Stimulated activated CD4-positive, alpha-beta T cell treated with anti-CD3 and anti-CD28 coated beads, Interleukin-15, amount 100 ng/mL, for 24 hours (primary cell): Measurements from ENCODE around the gene TRDN.
A peak's percentile ranks its signal among the peaks of the same experiment; 100 is the strongest.
"Not testable (repeated sequence)": the region's sequence is repeated elsewhere in the genome, so short reads cannot be mapped to it uniquely, and the experiment has no call there.

Experiments
- DNase-seq: peaks from one replicate; pipeline ENCODE4 v3.0.0-alpha.2; 2020

Gene TRDN

DNA sequence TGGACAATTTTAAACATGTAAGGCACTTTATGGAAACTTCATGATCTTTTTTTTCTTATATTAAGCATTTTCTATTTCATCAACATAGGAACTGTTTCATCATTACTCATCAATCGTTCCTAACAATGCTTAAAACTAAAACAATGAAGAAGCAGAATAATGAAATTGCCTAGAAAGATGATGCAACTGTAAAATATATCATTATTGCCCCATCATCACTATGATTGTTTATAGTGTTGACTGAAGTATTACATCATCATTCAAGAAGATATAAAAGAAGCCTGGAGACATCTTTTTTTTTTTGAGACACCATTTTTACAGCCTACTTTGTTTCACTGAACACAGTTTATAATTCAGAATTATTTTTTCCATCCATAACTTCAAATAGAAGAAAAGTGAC lies 147.2 kb downstream of the TRDN start:
- DNase-seq = no peak

DNA sequence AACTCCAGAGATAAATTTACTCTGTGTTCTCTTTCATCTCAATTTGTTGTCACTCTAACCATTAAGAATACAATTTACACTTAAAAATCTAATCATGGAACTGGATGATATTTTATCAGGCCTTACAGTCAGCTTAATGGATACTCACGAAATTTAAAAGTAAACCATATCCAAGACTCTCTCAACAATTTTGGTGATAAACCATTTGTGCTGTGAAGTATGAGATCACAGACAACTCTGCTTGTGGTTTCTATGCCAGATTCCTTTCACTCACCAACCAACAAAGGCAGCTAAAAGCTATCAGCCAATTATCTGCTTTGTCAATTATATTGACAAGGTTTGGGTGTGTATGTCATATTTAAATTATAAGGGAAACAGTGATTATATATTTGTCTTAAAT lies 155.8 kb downstream of the TRDN start:
- DNase-seq = no peak

DNA sequence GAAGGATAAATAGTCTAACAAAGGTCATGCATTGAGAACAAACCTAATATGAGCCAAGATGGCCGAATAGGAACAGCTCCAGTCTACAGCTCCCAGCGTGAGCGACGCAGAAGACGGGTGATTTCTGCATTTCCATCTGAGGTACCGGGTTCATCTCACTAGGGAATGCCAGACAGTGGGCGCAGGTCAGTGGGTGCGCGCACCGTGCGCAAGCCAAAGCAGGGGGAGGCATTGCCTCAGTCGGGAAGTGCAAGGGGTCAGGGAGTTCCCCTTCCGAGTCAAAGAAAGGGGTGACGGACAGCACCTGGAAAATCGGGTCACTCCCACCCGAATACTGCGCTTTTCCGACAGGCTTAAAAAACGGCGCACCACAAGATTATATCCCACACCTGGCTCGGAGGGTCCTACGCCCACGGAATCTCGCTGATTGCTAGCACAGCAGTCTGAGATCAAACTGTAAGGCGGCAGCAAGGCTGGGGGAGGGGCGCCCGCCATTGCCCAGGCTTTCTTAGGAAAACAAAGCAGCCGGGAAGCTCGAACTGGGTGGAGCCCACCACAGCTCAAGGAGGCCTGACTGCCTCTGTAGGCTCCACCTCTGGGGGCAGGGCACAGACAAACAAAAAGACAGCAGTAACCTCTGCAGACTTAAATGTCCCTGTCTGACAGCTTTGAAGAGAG lies 164.6 kb downstream of the TRDN start:
- DNase-seq = not testable (repeated sequence)

DNA sequence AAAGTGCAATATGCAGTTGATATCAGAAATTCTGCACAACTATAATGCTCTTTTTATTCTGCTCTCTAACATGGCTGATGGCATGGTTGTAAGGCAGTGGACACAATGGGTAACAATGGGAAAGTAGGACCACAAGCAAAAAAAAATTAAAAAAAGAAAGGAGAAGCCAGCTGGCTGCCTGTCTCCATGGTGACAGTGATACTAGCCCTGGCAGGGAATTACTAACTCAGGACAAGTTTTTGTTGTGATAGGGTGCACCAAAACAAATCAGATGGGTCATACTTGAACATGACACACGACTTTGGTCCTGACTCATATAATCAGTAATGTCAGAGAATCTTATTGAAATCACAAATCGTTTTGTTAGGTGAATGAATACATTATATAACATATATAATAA lies 169.4 kb downstream of the TRDN start:
- DNase-seq = no peak

DNA sequence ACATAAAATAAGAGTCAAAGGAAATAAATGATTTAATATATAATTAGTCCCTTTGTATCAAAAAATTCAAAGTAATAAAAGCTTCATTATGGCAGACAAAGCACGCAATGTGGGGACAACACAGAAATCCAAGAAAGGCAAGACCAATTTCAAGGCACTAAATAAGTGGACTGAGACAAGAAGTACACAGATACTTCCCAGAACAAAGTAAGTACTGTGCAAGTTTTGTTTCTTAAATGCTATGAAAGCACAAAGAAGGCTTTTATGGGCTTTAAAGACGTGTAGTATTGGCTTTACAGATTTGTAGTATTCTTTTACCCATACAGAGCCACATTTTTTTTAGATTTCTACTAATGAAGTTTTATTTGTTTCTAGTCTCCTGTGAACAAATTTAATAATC lies 174.6 kb downstream of the TRDN start:
- DNase-seq = no peak

DNA sequence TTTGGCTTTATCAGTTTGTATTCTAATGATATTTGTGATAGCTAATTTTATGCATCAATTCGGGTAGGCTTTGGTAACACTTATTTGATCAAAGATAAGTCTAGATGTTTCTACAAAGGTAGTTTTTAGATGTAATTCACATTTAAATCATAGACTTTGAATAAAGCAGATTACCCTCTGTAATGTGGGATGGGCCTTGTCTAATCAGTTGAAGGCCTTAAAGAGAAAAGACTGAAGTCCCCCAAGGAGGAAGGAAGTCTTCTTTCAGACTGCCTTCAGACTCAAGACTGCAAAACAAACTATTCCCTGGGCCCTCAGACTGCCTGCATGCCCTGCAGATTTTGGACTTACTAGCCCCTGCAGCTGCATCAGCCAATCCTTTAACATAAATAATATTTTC lies 178.5 kb downstream of the TRDN start:
- no peak for DNase-seq

DNA sequence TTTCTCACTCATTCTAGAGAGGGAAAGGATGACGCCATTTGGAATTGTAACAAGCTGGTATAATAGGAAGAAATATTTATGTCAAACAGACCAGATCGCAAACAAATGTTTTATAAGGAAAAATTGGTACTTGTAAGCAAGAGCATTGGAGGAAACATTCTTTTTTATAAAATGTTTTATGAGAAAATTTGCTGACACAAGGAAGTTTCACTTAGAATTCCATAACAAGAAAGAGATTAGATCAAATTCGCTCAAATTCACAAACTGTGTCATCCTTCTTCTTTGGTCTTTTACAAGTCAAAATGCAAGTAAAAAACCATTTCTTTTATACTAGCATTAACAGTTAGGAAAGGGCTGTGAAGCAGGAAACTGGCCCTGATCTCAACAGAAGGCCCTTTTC lies 179.9 kb downstream of the TRDN start:
- DNase-seq = no peak

DNA sequence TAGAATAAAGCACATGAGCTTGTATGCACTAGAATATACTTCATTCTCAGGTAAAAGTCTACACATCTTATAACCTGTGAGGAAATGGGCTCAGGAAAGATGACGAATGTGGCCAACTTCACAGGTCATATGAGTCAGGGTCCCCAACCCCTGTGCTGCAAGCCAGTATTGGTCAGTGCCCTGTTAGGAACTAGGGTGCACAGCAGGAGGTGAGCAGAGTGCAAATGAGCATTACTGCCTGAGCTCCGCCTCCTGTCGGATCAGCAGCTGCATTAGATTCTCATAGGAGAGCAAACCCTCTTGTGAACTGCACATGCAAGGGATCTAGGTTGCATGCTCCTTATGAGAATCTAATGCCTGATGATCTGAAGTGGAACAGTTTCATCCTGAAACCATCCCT lies 182.3 kb downstream of the TRDN start:
- DNase-seq = no peak

DNA sequence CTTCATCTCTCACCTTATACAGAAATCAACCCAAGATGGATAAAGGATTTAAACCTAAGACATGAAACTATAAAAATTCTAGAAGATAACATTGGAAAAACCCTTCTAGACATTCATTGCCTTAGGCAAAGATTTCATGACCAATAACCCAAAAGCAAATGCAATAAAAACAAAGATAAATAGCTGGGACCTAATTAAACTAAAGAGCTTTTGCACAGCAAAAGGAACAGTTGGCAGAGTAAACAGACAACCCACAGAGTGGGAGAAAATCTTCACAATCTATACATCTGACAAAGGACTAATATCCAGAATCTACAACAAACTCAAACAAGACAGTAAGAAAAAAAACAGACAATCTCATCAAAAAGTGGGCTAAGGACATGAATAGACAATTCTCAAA lies 183.7 kb downstream of the TRDN start:
- DNase-seq = not testable (repeated sequence)

DNA sequence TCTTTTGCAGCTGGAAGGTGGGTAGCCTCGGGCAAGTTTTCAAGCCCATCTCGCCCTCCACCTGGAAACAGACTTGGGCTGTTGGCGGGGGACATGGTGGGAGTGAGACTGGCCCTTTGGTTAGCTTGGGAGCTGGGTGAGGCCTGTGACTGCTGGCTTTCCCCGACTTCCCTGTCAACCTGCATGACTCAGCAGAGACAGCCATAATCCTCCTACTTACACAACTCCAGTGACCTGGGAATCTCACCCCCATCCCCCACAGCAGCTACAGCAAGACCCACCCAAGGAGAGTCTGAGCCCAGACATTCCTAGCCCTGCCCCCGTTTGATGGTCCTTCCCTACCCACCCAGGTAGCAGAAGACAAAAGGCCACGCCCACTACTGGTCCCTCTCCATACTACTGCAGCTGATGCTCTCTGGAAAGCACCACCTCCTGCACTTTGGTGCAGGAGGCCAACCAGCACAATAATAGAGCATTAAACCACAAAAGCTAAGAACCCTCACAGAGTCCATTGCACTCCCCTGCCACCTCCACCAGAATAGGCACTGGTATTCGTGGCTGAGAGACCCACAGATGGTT lies 188.4 kb downstream of the TRDN start:
- no peak for DNase-seq

DNA sequence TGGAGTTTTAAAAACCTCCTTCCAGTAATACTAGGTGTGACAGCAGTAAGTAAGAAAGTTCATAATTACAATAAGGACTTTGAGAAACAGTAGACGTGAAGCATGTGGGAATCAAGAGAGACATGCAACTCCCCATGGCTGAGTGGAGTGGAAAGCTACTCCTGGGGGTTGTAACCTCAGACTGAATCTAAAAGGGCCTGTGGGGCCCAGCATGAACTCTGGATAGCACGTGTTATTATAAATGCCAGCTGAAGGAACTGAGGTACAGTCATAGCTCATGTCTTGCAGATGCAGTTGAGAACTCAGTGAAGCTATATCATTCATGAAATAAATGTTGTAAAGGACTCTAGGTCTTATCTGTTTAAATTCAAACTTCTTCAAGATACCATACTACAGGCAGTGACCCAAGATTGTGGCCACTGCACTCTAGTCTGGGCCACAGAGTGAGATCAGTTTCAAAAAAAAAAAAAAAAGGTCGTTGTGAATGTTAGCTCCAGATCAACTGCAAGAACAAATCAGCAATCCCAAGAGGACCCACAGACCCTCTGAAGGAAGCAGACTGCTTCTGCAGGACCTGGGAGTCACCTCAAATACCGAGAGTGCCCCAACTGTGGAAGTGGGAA lies 189.3 kb downstream of the TRDN start:
- no peak for DNase-seq

DNA sequence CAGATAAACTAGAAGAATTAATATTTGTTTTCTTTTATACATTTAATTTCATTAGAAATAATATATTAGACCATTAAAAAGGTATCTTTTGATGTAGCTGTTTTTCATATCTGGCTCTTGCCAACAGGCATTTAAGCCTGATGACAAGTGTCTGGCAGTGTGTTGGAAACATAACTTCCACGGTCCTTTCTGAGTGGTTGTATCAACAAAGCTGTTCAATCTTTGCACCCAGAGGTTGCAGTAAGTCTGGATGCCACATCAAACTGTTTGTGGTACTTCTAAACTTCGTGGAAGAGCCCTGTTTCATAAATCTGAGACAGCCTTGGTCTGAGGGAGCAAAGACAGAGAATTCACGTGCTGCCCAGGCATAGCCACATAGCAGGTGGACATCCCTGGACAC lies 197.4 kb downstream of the TRDN start:
- no peak for DNase-seq

DNA sequence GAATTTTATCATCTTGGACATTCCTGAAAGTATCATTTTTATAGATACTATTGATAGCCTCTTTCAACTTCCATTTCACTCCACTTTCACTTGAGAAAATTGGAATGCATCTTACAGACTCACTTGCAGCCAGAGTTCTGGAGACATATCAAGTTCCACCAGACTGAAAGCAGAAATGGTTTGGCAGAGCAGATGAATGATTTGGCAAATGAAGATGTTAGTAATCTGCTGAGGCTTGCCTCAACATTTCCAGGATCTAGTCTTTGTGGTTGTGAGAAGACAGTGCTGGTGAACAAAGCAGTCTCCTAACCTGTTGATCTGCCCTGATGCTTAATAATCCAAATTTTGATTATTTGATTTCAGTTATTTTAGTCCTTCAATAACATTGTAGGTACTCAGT lies 202.6 kb downstream of the TRDN start:
- no peak for DNase-seq

DNA sequence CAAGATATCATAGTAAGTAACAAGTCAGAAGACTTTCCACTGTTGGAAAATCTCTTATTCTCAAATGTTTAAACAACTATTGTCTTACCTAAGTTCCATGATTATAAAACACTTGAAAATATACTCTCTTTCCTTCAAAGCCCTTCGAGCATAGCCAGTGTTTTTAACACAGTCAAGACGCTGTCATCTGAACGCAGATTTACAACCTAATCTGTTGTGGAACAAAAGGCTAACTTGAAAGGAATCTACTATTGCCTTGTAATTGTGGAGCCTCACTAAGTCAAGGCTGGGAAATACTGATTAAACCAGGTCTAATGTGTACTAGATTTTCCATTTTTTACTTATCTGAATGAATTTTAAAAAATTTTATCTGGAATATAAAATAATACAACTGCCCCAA lies 205.8 kb downstream of the TRDN start:
- DNase-seq = no peak

DNA sequence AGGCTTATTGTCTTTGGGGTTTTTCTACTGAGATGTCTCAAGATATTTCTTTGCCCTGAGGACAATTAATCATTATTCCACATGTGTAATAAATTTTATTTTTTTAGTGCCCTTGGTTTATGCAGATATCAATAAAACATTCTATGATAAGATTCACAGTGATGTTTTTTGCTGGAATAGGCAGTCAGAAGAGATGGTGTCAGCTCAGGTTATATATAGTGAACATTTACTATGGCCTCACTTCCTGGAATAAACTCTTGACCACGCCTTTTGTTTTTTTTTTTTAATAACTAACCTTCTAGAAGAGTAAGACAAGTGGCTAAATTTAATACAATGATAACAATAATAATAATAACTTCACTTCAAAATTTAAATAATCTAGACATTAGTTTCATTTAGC lies 209.7 kb downstream of the TRDN start:
- no peak for DNase-seq

DNA sequence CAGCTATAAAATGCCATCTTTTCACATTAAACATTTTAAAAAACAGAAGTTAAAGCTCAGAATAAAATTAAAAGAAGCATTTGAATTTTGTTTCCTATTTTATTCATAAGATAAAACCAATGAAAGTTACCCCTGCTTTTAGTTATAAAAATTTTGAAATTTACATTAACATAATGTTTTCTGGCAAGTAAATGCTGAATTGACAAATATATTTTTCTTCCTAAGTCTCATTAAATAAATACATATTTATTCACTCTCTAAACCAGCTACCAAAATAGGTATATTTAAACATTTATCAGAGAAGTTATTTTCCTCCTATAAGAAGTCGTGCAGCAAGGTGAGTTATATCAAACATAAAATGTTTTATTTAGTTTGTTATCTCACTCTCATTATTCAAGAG lies 213.6 kb downstream of the TRDN start:
- DNase-seq = no peak

DNA sequence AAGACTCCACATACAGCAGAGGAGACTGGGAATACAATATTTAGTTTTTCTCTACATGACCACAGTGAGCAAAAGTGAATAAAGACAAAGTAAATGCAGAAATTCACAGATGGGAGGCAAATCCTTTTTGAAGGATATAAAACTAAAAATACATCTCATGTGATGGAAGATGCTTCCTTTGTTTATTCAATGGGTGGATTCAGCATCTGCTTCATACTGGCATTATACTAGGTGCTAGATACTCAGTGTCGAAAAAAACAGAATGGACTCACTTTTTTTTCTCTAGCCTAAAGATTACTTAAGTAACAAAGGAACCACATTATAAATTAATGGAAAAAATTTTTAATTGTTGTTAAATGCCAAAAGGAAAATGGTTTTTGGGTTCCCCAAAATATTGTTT lies 216.2 kb downstream of the TRDN start:
- DNase-seq = no peak

DNA sequence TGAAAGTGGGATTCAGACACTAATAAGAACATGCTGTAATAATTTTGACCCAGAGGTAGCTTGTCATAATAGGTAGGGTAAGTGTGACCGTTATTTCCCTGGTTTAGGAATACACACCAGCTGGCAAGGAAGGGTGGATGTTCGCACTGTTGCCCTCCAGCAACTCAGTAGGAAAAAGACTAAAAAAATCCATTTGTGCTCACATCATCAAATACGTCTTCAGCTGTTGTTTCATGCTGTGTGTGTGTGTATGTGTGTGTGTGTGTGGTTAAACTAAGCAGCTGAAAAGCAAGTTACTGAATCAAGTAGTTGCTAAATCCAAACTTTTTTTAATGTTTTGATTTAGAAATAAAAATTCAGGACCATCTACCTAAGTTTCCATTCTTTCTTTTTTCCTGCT lies 218.7 kb downstream of the TRDN start:
- DNase-seq = no peak

DNA sequence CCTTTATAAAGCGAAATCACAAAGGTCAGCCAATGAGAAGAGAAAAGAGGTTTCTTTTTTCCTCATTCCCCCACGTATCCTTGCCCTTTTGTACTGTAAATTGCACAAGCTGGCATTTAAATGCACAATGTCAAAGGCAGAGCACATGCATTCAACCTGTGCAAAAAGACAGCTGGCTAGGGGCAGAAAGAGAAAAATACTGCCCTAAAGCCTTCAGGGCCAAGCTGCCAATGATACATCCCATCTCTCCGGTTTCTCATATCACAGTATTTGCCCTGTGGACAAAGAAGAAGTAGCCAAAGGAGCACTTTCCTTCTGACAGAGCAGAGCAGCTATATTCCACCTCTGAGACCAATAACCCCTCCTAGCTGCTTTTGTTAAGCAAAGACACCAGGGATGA lies 219.2 kb downstream of the TRDN start:
- no peak for DNase-seq

DNA sequence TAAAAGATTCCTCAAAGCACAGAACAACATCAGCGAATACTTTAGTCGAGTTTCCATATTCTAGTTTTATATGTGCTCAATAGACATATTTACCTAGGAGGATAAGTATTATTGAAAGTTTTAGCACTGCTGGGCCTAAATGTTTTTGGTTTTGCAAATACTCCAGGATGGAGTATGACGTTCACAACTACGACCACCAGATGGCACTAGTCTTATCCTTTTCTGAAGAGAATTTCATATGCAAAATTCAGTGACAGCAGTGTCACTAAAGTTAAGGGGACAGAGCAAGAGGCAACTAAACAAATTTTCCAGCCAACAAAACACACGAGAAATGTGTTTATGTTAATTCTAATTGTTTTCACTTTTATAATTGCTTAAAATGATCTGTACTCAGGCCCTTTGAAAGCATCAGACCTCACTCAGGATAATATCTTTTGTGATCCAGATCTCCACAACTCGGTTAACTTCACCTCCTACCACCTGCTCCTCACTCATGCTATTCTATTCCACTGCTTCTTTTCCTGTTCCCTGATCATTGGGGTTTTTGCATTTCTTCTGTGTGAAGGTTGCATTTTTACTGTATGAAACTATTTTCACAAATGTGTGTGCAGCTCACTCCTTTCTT lies 220.8 kb downstream of the TRDN start:
- DNase-seq = peak; percentile 51

DNA sequence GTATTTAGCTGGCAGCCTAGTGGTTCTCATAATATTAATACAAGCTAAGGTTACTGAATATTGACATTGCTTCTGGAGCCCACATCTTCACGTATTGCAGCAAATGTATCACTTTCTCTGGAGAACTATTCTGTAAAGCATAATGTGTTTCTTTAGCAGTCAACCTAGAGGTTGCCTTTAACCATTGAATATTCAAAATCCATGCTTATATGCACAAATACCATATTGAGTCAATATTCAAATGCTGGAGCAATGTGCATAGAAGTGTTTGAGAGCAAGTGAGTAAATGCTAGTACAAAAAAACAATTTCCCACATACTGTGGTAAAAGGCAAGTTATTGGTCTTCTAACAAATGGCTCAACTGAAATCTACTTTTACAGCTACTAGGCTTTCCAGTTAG lies 231.8 kb downstream of the TRDN start:
- DNase-seq = no peak

DNA sequence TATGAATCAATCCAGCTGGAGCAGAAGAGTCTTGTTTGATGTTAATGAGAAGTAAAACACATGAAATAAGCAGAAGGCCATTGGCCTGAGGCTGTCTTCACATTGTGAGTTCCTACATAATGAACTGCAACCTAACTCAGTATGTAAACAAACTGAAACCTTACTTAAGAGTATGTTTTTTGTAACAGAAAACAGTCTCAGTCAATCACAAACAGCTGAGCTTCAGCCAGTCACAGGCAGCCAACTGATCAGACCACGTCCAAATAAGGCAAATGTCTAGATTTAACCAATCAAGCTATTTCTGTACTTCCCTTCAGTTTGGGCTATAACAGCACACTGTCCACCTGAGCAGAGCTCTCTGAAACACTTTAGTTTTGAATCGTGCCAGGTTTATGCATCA lies 234.7 kb downstream of the TRDN start:
- DNase-seq = no peak

DNA sequence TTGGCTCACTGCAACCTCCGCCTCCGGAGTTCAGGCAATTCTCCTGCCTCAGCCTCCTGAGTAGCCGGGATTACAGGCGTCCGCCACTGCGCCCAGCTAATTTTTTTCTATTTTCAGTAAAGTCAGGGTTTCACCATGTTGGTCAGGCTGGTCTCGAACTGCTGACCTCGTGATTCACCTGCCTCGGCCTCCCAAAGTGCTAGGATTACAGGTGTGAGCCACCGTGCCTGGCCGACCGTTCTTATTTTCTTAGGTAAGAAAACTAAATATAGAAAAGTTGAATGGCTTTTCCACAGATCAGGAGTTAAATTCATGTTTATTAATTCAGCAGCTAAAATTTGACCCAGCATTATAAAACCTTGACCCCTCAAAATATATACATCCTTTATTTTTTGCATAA lies 238.7 kb downstream of the TRDN start:
- no peak for DNase-seq

DNA sequence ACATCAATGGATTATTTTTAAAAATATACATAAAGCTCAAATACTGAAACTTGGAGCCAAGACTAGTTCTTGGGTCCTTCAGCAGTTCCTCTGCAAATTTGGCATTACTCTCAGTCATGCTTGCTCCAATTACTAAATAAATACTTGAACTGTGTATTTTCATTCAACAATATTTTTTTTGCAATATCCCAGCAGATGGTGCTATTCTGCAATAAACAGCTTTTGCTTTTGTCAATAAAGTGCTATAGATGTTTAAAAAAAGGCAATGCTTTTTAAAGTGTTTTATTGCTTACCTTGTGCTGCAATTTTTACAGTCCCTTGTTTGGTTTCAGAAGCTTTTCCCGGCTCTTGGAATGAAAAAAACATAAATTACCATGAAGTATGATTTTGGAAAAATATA lies 243.4 kb downstream of the TRDN start:
- no peak for DNase-seq
